Cardiac muscle cell (in vitro differentiated cells and primary cell): ENCODE data around the gene EID1. TPM values are rescaled to one million over a fixed set of nuclear protein-coding genes. Genes with fewer than 3 reads are reported as not detected.
"Not testable (repeated sequence)": the region's sequence is repeated elsewhere in the genome, so short reads cannot be mapped to it uniquely, and the experiment has no call there.

Experiments
- DNase-seq, 2 donors: peaks; one replicate each; pipeline versions ENCODE4 v3.0.0 to v3.0.0-alpha.2; 2010 to 2017; ENCODE audit warnings: low read depth in 1 of 2, low spot score in 1 of 2
- H3K27ac ChIP-seq: fragments of 200-600 bp; sonication (generic); 2 replicates; pipeline ENCODE4 v1.5.1; 2016
- H3K27me3 ChIP-seq: fragments of 200-600 bp; sonication (generic); 2 replicates; pipeline ENCODE4 v1.6.0; 2016; ENCODE audit warnings: control low read depth
- H3K36me3 ChIP-seq: fragments of 200-600 bp; sonication (generic); 2 replicates; pipeline ENCODE4 v1.5.1; 2016; ENCODE audit warnings: control low read depth
- H3K4me1 ChIP-seq: fragments of 200-600 bp; sonication (generic); 2 replicates; pipeline ENCODE4 v1.8.1; 2017; ENCODE audit warnings: low read depth, mild to moderate bottlenecking, mixed run types
- H3K4me3 ChIP-seq: fragments of 200-600 bp; sonication (generic); 2 replicates; pipeline ENCODE4 v1.5.1; 2016; ENCODE audit warnings: mild to moderate bottlenecking
- H3K9me3 ChIP-seq: fragments of 200-600 bp; sonication (generic); 2 replicates; pipeline ENCODE4 v1.5.1; 2017; ENCODE audit warnings: low read depth, mild to moderate bottlenecking, control low read depth
- polyA plus RNA-seq: library from polyadenylated mRNA; unstranded; fragments of >200 nt; fragmentation: Nextera tagmentation; extraction: Ambion mirVana; gene quantifications from 2 replicates; pipeline ENCODE4 v1.2.1, GENCODE V29; 2016
- total RNA-seq: library from RNA; depleted of rRNA; stranded (reverse); fragments of >200 nt; gene quantifications from 2 replicates; pipeline ENCODE4 v1.2.3, GENCODE V29; 2016
- TF ChIP-seq, protein P1 (sequence below): IDR thresholded peaks from 2 replicates; pipeline ENCODE4 v1.5.1; 2012; ENCODE audit warnings: low read depth, mild to moderate bottlenecking, low read length

EID1 gene
- total and polyA plus RNA-seq, 2 experiments from 2014 or later: 355 to 422 TPM

GRCh38 chr15:48834756-48835155, 43.2 kb upstream of the EID1 start:
- no peak for DNase-seq
- Histone ChIP-seq H3K4me3 (no peak overlapping the region), H3K27ac (no peak overlapping the region), H3K36me3 (no peaks in the 10 kb centered on the region), H3K27me3 (no peaks in the 10 kb centered on the region), H3K9me3 (no peaks in the 10 kb centered on the region), H3K4me1 (no peaks in the 10 kb centered on the region)
- TF ChIP-seq, protein P1, sequence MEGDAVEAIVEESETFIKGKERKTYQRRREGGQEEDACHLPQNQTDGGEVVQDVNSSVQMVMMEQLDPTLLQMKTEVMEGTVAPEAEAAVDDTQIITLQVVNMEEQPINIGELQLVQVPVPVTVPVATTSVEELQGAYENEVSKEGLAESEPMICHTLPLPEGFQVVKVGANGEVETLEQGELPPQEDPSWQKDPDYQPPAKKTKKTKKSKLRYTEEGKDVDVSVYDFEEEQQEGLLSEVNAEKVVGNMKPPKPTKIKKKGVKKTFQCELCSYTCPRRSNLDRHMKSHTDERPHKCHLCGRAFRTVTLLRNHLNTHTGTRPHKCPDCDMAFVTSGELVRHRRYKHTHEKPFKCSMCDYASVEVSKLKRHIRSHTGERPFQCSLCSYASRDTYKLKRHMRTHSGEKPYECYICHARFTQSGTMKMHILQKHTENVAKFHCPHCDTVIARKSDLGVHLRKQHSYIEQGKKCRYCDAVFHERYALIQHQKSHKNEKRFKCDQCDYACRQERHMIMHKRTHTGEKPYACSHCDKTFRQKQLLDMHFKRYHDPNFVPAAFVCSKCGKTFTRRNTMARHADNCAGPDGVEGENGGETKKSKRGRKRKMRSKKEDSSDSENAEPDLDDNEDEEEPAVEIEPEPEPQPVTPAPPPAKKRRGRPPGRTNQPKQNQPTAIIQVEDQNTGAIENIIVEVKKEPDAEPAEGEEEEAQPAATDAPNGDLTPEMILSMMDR: no peak

DNA sequence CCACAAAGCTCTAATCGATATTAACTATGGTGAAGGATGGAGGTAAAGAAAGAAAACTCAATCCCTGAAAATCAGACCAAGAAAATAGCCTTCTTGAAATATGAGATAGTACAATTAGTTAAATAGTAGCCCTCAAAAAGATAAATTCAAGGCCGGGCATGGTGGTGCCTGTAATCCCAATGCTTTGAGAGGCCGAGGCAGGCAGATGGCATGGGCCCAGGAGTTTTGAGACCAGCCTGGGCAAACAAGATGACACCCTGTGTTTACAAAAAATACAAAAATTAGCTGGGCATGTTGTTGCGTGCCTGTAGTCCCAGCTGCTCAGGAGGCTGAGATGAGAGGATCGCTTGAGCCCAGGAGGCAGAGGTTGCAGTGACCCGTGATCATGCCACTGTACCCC, 35.4 kb upstream of the EID1 start:
- no peak overlapping the region for H3K27ac ChIP-seq
- no peak overlapping the region for H3K4me3 ChIP-seq
- TF ChIP-seq, protein P1: no peak
- no peaks in the 10 kb centered on the region for H3K36me3 ChIP-seq
- no peaks in the 10 kb centered on the region for H3K27me3 ChIP-seq
- DNase-seq: no peak
- no peaks in the 10 kb centered on the region for H3K4me1 ChIP-seq
- H3K9me3 ChIP-seq: no peaks in the 10 kb centered on the region

GRCh38 chr15:48845123-48845522, 32.8 kb upstream of the EID1 start:
- DNase-seq: no peak
- TF ChIP-seq, protein P1: no peak
- H3K4me3 ChIP-seq: no peak overlapping the region

GRCh38 chr15:48850648-48851047, 27.3 kb upstream of the EID1 start:
- Histone ChIP-seq H3K4me1 (no peaks in the 10 kb centered on the region), H3K27me3 (no peaks in the 10 kb centered on the region), H3K9me3 (no peaks in the 10 kb centered on the region), H3K27ac (no peak overlapping the region), H3K36me3 (no peaks in the 10 kb centered on the region), H3K4me3 (no peak overlapping the region)
- TF ChIP-seq, protein P1: no peak
- no peak for DNase-seq

More at GRCh38 chr15:48845123-48845522, 32.8 kb upstream of the EID1 start:
- H3K27me3 ChIP-seq: no peaks in the 10 kb centered on the region
- H3K4me1 ChIP-seq: no peaks in the 10 kb centered on the region
- H3K27ac ChIP-seq: no peak overlapping the region
- no peaks in the 10 kb centered on the region for H3K9me3 ChIP-seq
- H3K36me3 ChIP-seq: no peaks in the 10 kb centered on the region

DNA sequence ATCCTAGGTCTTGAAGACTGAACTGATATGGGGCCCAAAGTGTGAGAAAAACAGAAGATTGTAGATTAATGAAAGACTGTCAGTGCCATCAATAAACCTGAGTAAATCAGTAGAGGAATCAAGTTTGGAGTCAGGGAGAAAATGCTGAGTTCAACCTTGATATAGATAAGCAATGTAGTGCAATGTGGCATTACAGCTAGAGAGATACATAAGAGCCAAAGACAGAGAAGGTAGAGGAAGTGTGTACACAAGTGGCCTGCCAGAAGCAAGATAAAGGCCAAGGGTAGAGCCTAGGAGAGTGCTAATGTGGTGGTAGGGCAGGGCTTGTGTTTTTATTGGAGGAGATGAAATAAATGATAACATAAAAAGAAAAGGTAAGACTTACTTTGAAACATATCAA, 26.0 kb upstream of the EID1 start:
- H3K27ac ChIP-seq: no peak overlapping the region
- TF ChIP-seq, protein P1: no peak
- H3K4me1 ChIP-seq: no peaks in the 10 kb centered on the region
- H3K9me3 ChIP-seq: no peaks in the 10 kb centered on the region
- no peak for DNase-seq
- H3K27me3 ChIP-seq: no peaks in the 10 kb centered on the region
- no peaks in the 10 kb centered on the region for H3K36me3 ChIP-seq
- no peak overlapping the region for H3K4me3 ChIP-seq

DNA sequence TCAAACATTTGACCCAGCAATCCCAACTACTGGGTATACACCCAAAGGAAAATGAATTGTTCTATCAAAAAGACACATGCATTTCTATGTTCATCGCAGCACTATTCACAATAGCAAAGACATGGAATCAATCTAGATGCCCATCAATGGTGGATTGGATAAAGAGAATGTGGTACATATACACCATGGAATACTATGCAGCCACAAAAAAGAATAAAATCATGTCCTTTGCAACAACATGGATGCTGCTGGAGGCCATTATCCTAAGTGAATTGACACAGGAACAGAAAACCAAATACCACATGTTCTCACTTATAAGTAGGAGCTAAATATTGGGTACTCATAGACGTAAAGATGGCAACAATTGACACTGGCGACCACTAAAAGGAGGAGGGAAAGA, 23.5 kb upstream of the EID1 start:
- not testable (repeated sequence) for H3K9me3 ChIP-seq, DNase-seq, H3K36me3 ChIP-seq, H3K4me3 ChIP-seq, H3K27ac ChIP-seq, H3K27me3 ChIP-seq, H3K4me1 ChIP-seq
